Natural killer cell (primary cell): Measurements from ENCODE around the gene HOXB6. TPM values are rescaled to one million over a fixed set of nuclear protein-coding genes. Genes with fewer than 3 reads are reported as not detected.

Experiments
- ATAC-seq, 3 donors: fragments of 150-1000 bp in 2 of 3; fragments of 200-7000 bp in 1 of 3; cut with Tn5 transposase; 1 replicate in 1 of 3; 2 replicates in 2 of 3; pipeline ENCODE4 v1.10.0; 2021; ENCODE audit warnings: mild to moderate bottlenecking in 2 of 3, moderate library complexity in 2 of 3
- DNase-seq, 2 donors: peaks; one replicate each; pipeline versions ENCODE4 v3.0.0 to v3.0.0-alpha.2; 2013 to 2021; ENCODE audit warnings: mixed read lengths in 1 of 2
- H3K27ac ChIP-seq: one replicate; pipeline ENCODE4 v1.5.1; 2013; ENCODE audit warnings: mild to moderate bottlenecking, low read length
- H3K27me3 ChIP-seq: one replicate; pipeline ENCODE4 v1.6.1; 2013; ENCODE audit warnings: low read length; ENCODE audit not compliant: control insufficient read depth, insufficient read depth
- H3K36me3 ChIP-seq: one replicate; pipeline ENCODE4 v1.6.1; 2013; ENCODE audit warnings: low read length; ENCODE audit not compliant: control insufficient read depth, insufficient read depth
- H3K4me1 ChIP-seq: one replicate; pipeline ENCODE4 v1.6.1; 2013; ENCODE audit warnings: low read length; ENCODE audit not compliant: control insufficient read depth, insufficient read depth
- H3K4me3 ChIP-seq: one replicate; pipeline ENCODE4 v1.5.1; 2013; ENCODE audit warnings: low read length
- H3K9me3 ChIP-seq: one replicate; pipeline ENCODE4 v1.6.1; 2013; ENCODE audit warnings: low read length; ENCODE audit not compliant: control insufficient read depth, insufficient read depth
- H3K27ac Mint-ChIP-seq, 2 donors: one replicate each; pipeline ENCODE4 v1.8.0; 2022; ENCODE audit warnings: mild to moderate bottlenecking in 2 of 2, mixed read lengths in 2 of 2, moderate library complexity in 1 of 2
- H3K27me3 Mint-ChIP-seq, 2 donors: one replicate each; pipeline ENCODE4 v1.8.0; 2022; ENCODE audit warnings: low read depth in 2 of 2, mixed read lengths in 2 of 2
- H3K36me3 Mint-ChIP-seq: one replicate; pipeline ENCODE4 v1.8.0; 2022; ENCODE audit warnings: mixed read lengths
- H3K4me1 Mint-ChIP-seq, 2 donors: one replicate each; pipeline ENCODE4 v1.8.0; 2022; ENCODE audit warnings: mixed read lengths in 2 of 2
- H3K4me3 Mint-ChIP-seq: one replicate; pipeline ENCODE4 v1.8.0; 2022; ENCODE audit warnings: mild to moderate bottlenecking, moderate library complexity, mixed read lengths
- H3K9me3 Mint-ChIP-seq, 2 donors: one replicate each; pipeline ENCODE4 v1.8.0; 2022; ENCODE audit warnings: mixed read lengths in 2 of 2
- CTCF ChIP-seq: fragments of 200-600 bp; IDR thresholded peaks from one replicate; pipeline ENCODE4 v1.8.0; 2022; ENCODE audit warnings: antibody characterized with exemption
- WGBS: methylation state at CpG from one replicate; pipeline ENCODE4 v1.1.7; 2013; ENCODE audit warnings: missing lambda C conversion rate; ENCODE audit not compliant: insufficient coverage; 5-methylcytosine and 5-hydroxymethylcytosine counted together
- intact Hi-C: fragments of 100-400 bp; cut with micrococcal nuclease; formaldehyde crosslinking; loops from one replicate; pipeline ENCODE4 v1.14.2; 2022
- total RNA-seq, 4 donors: library from RNA; stranded (reverse); fragments of 120-200 nt in 1 of 4; gene quantifications; one replicate each; pipeline versions ENCODE4 v1.2.3 to v1.2.4, GENCODE V29; 2013 to 2022

The HOXB6 gene
- total RNA-seq, 3 donors from 2014 or later (not counting 1 experiment from before 2014, with no cell fraction given), result not detected

DNA sequence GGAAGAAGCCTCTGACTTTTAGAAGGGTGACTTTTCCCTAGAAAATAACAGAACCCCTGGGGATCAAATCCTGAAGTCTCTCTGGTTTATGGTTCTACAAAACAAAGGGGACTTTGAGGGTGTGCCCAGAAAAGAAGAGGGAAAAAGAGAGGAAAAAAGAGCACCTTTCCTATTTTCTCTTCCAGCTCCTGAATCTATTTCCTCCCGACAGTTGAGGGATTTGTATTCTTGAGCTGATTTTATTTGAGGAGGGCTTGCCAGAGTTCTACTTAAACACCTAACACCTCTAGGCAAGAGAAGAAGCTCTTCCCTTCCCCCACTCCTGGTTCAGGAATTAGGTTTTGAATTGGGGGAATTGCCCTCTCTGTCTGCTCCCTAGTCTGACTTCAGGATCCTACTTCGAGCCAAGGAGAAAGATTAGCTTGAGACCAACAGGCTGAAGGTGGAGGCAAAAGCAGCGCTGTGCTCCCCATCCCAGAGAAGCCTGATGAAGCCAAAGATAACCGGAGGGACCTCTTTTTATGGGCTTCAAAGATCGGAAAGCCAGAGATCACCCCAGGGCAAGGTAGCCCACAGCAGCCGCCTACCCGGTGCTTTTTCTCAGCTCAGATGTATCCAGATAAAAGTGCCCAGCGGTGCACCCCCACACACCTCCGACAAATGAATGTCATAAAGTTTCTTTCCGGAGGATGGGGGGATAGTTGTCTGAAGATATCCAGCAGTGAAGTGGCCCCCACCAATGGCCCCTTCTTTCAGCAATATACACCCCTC lies 15.5 kb downstream of the HOXB6 start:
- DNase-seq (peak in 1 of 2 donors; percentile 17), ATAC-seq (no peak)
- Mint-ChIP-seq H3K4me1 (peaks cover 36 to 49% of the 10 kb centered on the region in 2 donors), H3K36me3 (no peaks in the 10 kb centered on the region), H3K9me3 (no peaks in the 10 kb centered on the region), H3K27ac (no peak overlapping the region), H3K27me3 (peaks cover 73 to 82% of the 10 kb centered on the region in 2 donors), H3K4me3 (no peak overlapping the region)
- Histone ChIP-seq H3K4me3 (no peak overlapping the region), H3K4me1 (peaks cover 37% of the 10 kb centered on the region), H3K27me3 (peaks cover 47% of the 10 kb centered on the region), H3K9me3 (no peaks in the 10 kb centered on the region), H3K27ac (no peak overlapping the region), H3K36me3 (no peaks in the 10 kb centered on the region)
- intact Hi-C loops, result no loop called here
- TF ChIP-seq CTCF, result no peak
- 23% methylated on average over 6 of the region's 10 CpGs for WGBS

DNA sequence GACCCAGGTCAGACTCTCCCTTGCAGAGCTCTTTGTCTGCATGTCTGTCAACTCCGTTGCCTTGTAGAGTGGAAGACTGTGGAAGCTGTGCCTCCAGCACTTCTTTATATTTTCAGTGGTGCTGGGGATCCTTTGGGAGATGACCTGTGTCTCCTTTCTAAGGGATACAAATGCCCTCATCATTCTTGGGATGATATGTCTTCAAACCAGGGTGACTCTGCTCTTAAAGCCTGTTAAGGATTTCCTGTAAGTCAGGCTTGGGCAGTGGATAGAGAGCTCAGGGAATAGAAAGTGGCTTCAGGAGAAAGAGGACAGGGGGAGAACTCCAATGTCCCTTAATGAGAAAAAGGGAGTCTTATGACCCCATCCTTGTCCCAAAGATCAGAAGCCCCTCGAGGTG lies 16.3 kb downstream of the HOXB6 start:
- Histone ChIP-seq H3K4me1 (peaks cover 32% of the 10 kb centered on the region), H3K27me3 (peaks cover 50% of the 10 kb centered on the region), H3K4me3 (no peak overlapping the region), H3K36me3 (no peaks in the 10 kb centered on the region), H3K27ac (no peak overlapping the region), H3K9me3 (no peaks in the 10 kb centered on the region)
- Mint-ChIP-seq H3K4me3 (no peak overlapping the region), H3K4me1 (peaks cover 31 to 43% of the 10 kb centered on the region in 2 donors), H3K27me3 (peaks cover 77 to 81% of the 10 kb centered on the region in 2 donors), H3K36me3 (no peaks in the 10 kb centered on the region), H3K27ac (no peak overlapping the region), H3K9me3 (no peaks in the 10 kb centered on the region)
- WGBS, result 35% methylated on average over 2 of the region's 2 CpGs
- ATAC-seq (no peak), DNase-seq (peak in 1 of 2 donors; percentile 5)
- intact Hi-C loops, result no loop called here
- TF ChIP-seq CTCF, result no peak

DNA sequence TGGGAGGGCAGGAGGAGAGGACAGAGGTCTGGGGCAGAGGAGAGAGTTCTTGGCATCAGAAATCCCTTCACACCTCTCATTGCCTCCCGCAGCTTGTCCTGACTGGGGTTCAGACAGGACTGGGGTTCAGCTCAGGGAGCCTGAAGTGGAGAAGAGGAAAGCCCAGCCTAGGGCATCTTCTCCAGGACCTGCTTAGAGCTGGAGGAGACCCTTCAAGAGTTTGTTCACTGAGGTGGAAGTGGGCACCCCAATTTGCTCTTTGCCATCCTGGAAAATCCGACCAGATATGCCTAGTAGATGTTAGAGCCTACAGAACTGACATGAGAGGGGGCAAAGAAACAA lies 16.7 kb downstream of the HOXB6 start:
- no peaks in the 10 kb centered on the region for H3K36me3 Mint-ChIP-seq
- no peaks in the 10 kb centered on the region for H3K9me3 Mint-ChIP-seq
- Histone ChIP-seq H3K4me1 (peaks cover 27% of the 10 kb centered on the region), H3K27ac (no peak overlapping the region), H3K4me3 (no peak overlapping the region), H3K27me3 (peaks cover 48% of the 10 kb centered on the region), H3K36me3 (no peaks in the 10 kb centered on the region), H3K9me3 (no peaks in the 10 kb centered on the region)
- peaks cover 78 to 81% of the 10 kb centered on the region in 2 donors for H3K27me3 Mint-ChIP-seq
- H3K4me1 Mint-ChIP-seq, result peaks cover 27 to 39% of the 10 kb centered on the region in 2 donors
- H3K4me3 Mint-ChIP-seq, result no peak overlapping the region
- 49% methylated on average over 2 of the region's 2 CpGs for WGBS
- no peak overlapping the region for H3K27ac Mint-ChIP-seq
- ATAC-seq, result no peak
- intact Hi-C loops, result no loop called here
- DNase-seq, result no peak
- TF ChIP-seq CTCF, result no peak
